Spleen (tissue), 7 donors: Measurements from ENCODE around the gene CYP8B1.

Source experiments
- POLR2A ChIP-seq, 3 donors: fragments of 450-650 bp; IDR thresholded peaks; one replicate each; pipeline ENCODE4 v1.5.1; 2017; ENCODE audit warnings: antibody characterized with exemption in 3 of 3, mild to moderate bottlenecking in 1 of 3
- TF ChIP-seq, protein P1 (sequence below), 11 experiments: fragments of 200-600 bp in 7 of 11; fragments of 450-650 bp in 4 of 11; sonication (generic) in 4 of 11; IDR thresholded peaks in 8 of 11; conservative IDR thresholded peaks in 3 of 11; 1 replicate in 7 of 11; 2 replicates in 4 of 11; pipeline versions ENCODE4 v1.4.0 to v1.8.0; 2016 to 2021; ENCODE audit warnings: antibody characterized with exemption in 11 of 11, inconsistent platforms in 4 of 11, mild to moderate bottlenecking in 1 of 11
- donor health status: DM: no; HTN: no; CAD: no; lungs with moderate emphysema.
- donor health status: DM: no; HTN: no; CAD: no.
- donor health status: DM: no; HTN: no; CAD: no.

DNA sequence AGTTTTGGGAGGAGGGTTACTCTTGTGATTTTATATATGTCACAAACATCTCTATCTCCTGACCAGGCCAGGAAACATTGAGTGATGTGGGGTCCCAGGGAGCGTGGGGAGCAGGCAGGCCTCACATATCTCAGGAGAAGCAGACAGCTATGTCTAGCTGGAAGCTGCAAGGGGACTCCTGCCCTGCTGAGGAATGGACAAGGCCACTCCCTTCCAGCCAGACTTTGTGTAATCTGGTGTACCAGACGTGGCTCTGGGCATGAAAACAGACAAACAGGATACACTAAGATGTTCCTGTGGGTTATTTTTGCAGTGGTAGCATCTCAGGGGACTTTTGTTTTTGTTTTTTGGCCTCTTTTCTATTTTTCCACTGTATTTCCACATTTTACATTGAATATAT is 23.2 kb downstream of the CYP8B1 start:
- TF ChIP-seq, protein P1, sequence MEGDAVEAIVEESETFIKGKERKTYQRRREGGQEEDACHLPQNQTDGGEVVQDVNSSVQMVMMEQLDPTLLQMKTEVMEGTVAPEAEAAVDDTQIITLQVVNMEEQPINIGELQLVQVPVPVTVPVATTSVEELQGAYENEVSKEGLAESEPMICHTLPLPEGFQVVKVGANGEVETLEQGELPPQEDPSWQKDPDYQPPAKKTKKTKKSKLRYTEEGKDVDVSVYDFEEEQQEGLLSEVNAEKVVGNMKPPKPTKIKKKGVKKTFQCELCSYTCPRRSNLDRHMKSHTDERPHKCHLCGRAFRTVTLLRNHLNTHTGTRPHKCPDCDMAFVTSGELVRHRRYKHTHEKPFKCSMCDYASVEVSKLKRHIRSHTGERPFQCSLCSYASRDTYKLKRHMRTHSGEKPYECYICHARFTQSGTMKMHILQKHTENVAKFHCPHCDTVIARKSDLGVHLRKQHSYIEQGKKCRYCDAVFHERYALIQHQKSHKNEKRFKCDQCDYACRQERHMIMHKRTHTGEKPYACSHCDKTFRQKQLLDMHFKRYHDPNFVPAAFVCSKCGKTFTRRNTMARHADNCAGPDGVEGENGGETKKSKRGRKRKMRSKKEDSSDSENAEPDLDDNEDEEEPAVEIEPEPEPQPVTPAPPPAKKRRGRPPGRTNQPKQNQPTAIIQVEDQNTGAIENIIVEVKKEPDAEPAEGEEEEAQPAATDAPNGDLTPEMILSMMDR (IDR thresholded peaks at IDR 0.05 in 8 of 11, conservative IDR thresholded peaks at IDR 0.05 in 3 of 11): no peak
- TF ChIP-seq POLR2A (IDR thresholded peaks at IDR 0.05): no peak
